SK-N-SH treated with all-trans-retinoic acid at 6 μM for 48 hours (cell line): ENCODE measurements around the gene MEAF6.

Source experiments
- ATAC-seq: fragments of 200-7000 bp; cut with Tn5 transposase; 3 replicates; pipeline ENCODE4 v1.9.1; 2020; ENCODE audit warnings: mild to moderate bottlenecking, moderate library complexity
- BACH2 ChIP-seq: fragments of 250-450 bp; sonication (Bioruptor Pico); IDR thresholded peaks from 2 replicates; pipeline ENCODE4 v1.9.0; 2021; ENCODE audit warnings: mild to moderate bottlenecking, borderline replicate concordance
- CSDC2 ChIP-seq: fragments of 250-450 bp; sonication (Bioruptor Pico); IDR thresholded peaks from 2 replicates; pipeline ENCODE4 v1.5.0; 2020; ENCODE audit warnings: mild to moderate bottlenecking, moderate library complexity
- ESRRG ChIP-seq: fragments of 250-450 bp; sonication (Bioruptor Pico); IDR thresholded peaks from 2 replicates; pipeline ENCODE4 v1.6.1; 2021; ENCODE audit warnings: mild to moderate bottlenecking
- GLIS3 ChIP-seq: fragments of 250-450 bp; sonication (Bioruptor Pico); IDR thresholded peaks from 2 replicates; pipeline ENCODE4 v1.5.0; 2020; ENCODE audit warnings: mild to moderate bottlenecking, moderate library complexity
- ISL1 ChIP-seq: fragments of 250-450 bp; sonication (Bioruptor Pico); IDR thresholded peaks from 2 replicates; pipeline ENCODE4 v2.1.2; 2022; ENCODE audit warnings: mild to moderate bottlenecking, moderate library complexity
- OSR1 ChIP-seq: fragments of 250-450 bp; sonication (Bioruptor Pico); IDR thresholded peaks from 2 replicates; pipeline ENCODE4 v1.8.0; 2022; ENCODE audit warnings: moderate library complexity, mild to moderate bottlenecking, inconsistent platforms
- POU6F1 ChIP-seq: fragments of 250-450 bp; sonication (Bioruptor Pico); IDR thresholded peaks from 2 replicates; pipeline ENCODE4 v1.8.0; 2021; ENCODE audit warnings: low read depth, mild to moderate bottlenecking, moderate library complexity, borderline replicate concordance
- PPARA ChIP-seq: fragments of 250-450 bp; sonication (Bioruptor Pico); IDR thresholded peaks from 2 replicates; pipeline ENCODE4 v1.5.0; 2020; ENCODE audit warnings: mild to moderate bottlenecking, borderline replicate concordance
- RARB ChIP-seq: fragments of 250-450 bp; sonication (Bioruptor Pico); IDR thresholded peaks from 2 replicates; pipeline ENCODE4 v1.8.0; 2021; ENCODE audit warnings: mild to moderate bottlenecking, moderate library complexity
- SNAI2 ChIP-seq: fragments of 250-450 bp; sonication (Bioruptor Pico); IDR thresholded peaks from 2 replicates; pipeline ENCODE4 v1.5.0; 2020; ENCODE audit warnings: mild to moderate bottlenecking, moderate library complexity
- TCF4 ChIP-seq: fragments of 250-450 bp; sonication (Bioruptor Pico); IDR thresholded peaks from 2 replicates; pipeline ENCODE4 v1.8.0; 2021; ENCODE audit warnings: mild to moderate bottlenecking, moderate library complexity, borderline replicate concordance
- TOX ChIP-seq: fragments of 250-450 bp; sonication (Bioruptor Pico); IDR thresholded peaks from 2 replicates; pipeline ENCODE4 v1.8.0; 2021; ENCODE audit warnings: mild to moderate bottlenecking, moderate library complexity, borderline replicate concordance
- ZC3H10 ChIP-seq: fragments of 250-450 bp; sonication (Bioruptor Pico); IDR thresholded peaks from 2 replicates; pipeline ENCODE4 v1.5.1; 2021; ENCODE audit warnings: mild to moderate bottlenecking, moderate library complexity
- ZFP3 ChIP-seq: fragments of 250-450 bp; sonication (Bioruptor Pico); IDR thresholded peaks from 2 replicates; pipeline ENCODE4 v1.5.0; 2020; ENCODE audit warnings: mild to moderate bottlenecking, moderate library complexity
- ZFP30 ChIP-seq: fragments of 450-650 bp; formaldehyde crosslinking; IDR thresholded peaks from 2 replicates; pipeline ENCODE4 v1.5.0; 2022; ENCODE audit warnings: mild to moderate bottlenecking, moderate library complexity
- ZNF565 ChIP-seq: fragments of 450-650 bp; formaldehyde crosslinking; conservative IDR thresholded peaks from 2 replicates; pipeline ENCODE4 v1.5.0; 2020; ENCODE audit warnings: low read depth, mild to moderate bottlenecking, moderate library complexity
- ZNF70 ChIP-seq: fragments of 450-650 bp; formaldehyde crosslinking; IDR thresholded peaks from 2 replicates; pipeline ENCODE4 v1.5.0; 2020; ENCODE audit warnings: mild to moderate bottlenecking, moderate library complexity
- ZNF8 ChIP-seq: fragments of 450-650 bp; formaldehyde crosslinking; IDR thresholded peaks from 2 replicates; pipeline ENCODE4 v1.5.0; 2020; ENCODE audit warnings: mild to moderate bottlenecking, moderate library complexity
- TF ChIP-seq, protein P1 (sequence below): fragments of 250-450 bp; sonication (Bioruptor Pico); IDR thresholded peaks from 2 replicates; pipeline ENCODE4 v1.5.0; 2020; ENCODE audit warnings: mild to moderate bottlenecking, moderate library complexity
- TF ChIP-seq, protein P2 (sequence below): fragments of 250-450 bp; sonication (Bioruptor Pico); IDR thresholded peaks from 2 replicates; pipeline ENCODE4 v1.5.1; 2021; ENCODE audit warnings: mild to moderate bottlenecking, moderate library complexity
- TF ChIP-seq, protein P3 (sequence below): fragments of 250-450 bp; sonication (Bioruptor Pico); IDR thresholded peaks from 2 replicates; pipeline ENCODE4 v1.5.1; 2020; ENCODE audit warnings: low read depth, mild to moderate bottlenecking, moderate library complexity
- TF ChIP-seq, protein P4 (sequence below): fragments of 250-450 bp; sonication (Bioruptor Pico); IDR thresholded peaks from 2 replicates; pipeline ENCODE4 v1.8.0; 2020; ENCODE audit warnings: mild to moderate bottlenecking, moderate library complexity, borderline replicate concordance

The MEAF6 gene

DNA sequence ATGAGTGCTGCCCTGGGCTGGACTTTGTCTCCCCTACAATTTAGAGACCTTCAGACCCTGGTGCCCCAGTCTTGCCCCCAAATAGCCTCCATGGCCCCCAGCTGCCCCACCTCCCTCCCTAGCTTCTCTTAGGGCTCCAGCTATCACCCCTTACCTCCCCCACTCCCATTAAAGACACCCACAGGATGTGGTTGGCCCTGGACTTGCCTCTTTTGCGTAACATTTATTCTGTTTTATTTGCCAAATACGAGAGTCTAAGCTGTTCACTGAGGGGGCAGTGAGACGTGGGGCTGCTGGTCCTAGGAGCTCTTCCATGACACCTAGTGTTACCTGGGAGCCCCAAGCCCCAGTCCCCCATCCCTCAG is 35.7 kb downstream of the MEAF6 start:
- TF ChIP-seq POU6F1, result no peak
- TF ChIP-seq, protein P1, sequence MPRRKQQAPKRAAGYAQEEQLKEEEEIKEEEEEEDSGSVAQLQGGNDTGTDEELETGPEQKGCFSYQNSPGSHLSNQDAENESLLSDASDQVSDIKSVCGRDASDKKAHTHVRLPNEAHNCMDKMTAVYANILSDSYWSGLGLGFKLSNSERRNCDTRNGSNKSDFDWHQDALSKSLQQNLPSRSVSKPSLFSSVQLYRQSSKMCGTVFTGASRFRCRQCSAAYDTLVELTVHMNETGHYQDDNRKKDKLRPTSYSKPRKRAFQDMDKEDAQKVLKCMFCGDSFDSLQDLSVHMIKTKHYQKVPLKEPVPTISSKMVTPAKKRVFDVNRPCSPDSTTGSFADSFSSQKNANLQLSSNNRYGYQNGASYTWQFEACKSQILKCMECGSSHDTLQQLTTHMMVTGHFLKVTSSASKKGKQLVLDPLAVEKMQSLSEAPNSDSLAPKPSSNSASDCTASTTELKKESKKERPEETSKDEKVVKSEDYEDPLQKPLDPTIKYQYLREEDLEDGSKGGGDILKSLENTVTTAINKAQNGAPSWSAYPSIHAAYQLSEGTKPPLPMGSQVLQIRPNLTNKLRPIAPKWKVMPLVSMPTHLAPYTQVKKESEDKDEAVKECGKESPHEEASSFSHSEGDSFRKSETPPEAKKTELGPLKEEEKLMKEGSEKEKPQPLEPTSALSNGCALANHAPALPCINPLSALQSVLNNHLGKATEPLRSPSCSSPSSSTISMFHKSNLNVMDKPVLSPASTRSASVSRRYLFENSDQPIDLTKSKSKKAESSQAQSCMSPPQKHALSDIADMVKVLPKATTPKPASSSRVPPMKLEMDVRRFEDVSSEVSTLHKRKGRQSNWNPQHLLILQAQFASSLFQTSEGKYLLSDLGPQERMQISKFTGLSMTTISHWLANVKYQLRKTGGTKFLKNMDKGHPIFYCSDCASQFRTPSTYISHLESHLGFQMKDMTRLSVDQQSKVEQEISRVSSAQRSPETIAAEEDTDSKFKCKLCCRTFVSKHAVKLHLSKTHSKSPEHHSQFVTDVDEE (CRISPR knock-in tag), result no peak
- no peak for TF ChIP-seq TOX (CRISPR knock-in tag)
- TF ChIP-seq BACH2, result no peak
- TF ChIP-seq ZC3H10 (CRISPR knock-in tag), result no peak
- TF ChIP-seq TCF4, result no peak
- TF ChIP-seq ZFP3 (CRISPR knock-in tag), result no peak
- TF ChIP-seq OSR1 (CRISPR knock-in tag), result no peak
- no peak for TF ChIP-seq ZNF70
- TF ChIP-seq, protein P2, sequence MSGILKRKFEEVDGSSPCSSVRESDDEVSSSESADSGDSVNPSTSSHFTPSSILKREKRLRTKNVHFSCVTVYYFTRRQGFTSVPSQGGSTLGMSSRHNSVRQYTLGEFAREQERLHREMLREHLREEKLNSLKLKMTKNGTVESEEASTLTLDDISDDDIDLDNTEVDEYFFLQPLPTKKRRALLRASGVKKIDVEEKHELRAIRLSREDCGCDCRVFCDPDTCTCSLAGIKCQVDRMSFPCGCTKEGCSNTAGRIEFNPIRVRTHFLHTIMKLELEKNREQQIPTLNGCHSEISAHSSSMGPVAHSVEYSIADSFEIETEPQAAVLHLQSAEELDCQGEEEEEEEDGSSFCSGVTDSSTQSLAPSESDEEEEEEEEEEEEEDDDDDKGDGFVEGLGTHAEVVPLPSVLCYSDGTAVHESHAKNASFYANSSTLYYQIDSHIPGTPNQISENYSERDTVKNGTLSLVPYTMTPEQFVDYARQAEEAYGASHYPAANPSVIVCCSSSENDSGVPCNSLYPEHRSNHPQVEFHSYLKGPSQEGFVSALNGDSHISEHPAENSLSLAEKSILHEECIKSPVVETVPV (CRISPR knock-in tag), result no peak
- no peak for TF ChIP-seq GLIS3
- TF ChIP-seq ZNF8 (CRISPR knock-in tag), result no peak
- TF ChIP-seq RARB (CRISPR knock-in tag), result no peak
- no peak for TF ChIP-seq ESRRG (CRISPR knock-in tag)
- TF ChIP-seq, protein P3, sequence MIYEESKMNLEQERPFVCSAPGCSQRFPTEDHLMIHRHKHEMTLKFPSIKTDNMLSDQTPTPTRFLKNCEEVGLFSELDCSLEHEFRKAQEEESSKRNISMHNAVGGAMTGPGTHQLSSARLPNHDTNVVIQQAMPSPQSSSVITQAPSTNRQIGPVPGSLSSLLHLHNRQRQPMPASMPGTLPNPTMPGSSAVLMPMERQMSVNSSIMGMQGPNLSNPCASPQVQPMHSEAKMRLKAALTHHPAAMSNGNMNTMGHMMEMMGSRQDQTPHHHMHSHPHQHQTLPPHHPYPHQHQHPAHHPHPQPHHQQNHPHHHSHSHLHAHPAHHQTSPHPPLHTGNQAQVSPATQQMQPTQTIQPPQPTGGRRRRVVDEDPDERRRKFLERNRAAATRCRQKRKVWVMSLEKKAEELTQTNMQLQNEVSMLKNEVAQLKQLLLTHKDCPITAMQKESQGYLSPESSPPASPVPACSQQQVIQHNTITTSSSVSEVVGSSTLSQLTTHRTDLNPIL (CRISPR knock-in tag), result no peak
- no peak for TF ChIP-seq SNAI2 (CRISPR knock-in tag)
- TF ChIP-seq ZFP30, result no peak
- no peak for TF ChIP-seq PPARA (CRISPR knock-in tag)
- no peak for TF ChIP-seq ISL1
- TF ChIP-seq CSDC2 (CRISPR knock-in tag), result no peak
- no peak for ATAC-seq

DNA sequence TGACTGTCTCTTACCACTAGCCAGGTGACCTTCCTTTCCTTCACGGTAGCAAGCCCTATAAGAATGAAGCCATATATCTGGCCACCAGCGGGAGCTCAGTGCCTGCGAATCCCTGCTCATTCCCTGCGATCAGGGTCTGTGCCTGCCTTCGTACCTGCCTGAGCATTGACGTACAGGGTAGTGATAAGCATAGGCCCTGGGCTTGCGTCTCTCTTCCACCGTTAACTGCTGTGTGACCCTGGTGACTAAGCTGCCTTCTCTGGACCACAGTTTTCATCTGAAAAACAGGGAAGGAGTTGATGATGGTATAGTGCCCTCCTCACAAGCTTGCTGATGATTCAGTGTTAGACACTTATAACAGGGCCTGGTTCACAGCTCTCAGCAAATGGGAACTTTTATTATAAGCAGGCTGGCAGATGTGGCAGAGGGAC is 36.1 kb downstream of the MEAF6 start:
- ATAC-seq, result no peak
- TF ChIP-seq, protein P4, sequence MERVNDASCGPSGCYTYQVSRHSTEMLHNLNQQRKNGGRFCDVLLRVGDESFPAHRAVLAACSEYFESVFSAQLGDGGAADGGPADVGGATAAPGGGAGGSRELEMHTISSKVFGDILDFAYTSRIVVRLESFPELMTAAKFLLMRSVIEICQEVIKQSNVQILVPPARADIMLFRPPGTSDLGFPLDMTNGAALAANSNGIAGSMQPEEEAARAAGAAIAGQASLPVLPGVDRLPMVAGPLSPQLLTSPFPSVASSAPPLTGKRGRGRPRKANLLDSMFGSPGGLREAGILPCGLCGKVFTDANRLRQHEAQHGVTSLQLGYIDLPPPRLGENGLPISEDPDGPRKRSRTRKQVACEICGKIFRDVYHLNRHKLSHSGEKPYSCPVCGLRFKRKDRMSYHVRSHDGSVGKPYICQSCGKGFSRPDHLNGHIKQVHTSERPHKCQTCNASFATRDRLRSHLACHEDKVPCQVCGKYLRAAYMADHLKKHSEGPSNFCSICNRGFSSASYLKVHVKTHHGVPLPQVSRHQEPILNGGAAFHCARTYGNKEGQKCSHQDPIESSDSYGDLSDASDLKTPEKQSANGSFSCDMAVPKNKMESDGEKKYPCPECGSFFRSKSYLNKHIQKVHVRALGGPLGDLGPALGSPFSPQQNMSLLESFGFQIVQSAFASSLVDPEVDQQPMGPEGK (CRISPR knock-in tag), result no peak
- TF ChIP-seq POU6F1 (no peak), TCF4 (no peak), PPARA (CRISPR knock-in tag) (no peak), ZFP30 (no peak), ZNF70 (no peak), CSDC2 (CRISPR knock-in tag) (no peak), SNAI2 (CRISPR knock-in tag) (no peak), ISL1 (no peak), TOX (CRISPR knock-in tag) (no peak), ZNF8 (CRISPR knock-in tag) (no peak), ZNF565 (CRISPR knock-in tag) (no peak), OSR1 (CRISPR knock-in tag) (no peak), ZFP3 (CRISPR knock-in tag) (no peak), ESRRG (CRISPR knock-in tag) (no peak)
- TF ChIP-seq, protein P3 (CRISPR knock-in tag), result no peak
- TF ChIP-seq, protein P2 (CRISPR knock-in tag), result no peak
- TF ChIP-seq, protein P1 (CRISPR knock-in tag), result no peak
